SK-N-SH (cell line): ENCODE results near the gene XIRP2.

Experiments
- CHD2 ChIP-seq: fragments of 150-350 bp; IDR thresholded peaks from 2 replicates; pipeline ENCODE4 v1.6.1; 2018; ENCODE audit warnings: low read length; ENCODE audit not compliant: partially characterized antibody
- CTCF ChIP-seq: fragments of 200-600 bp; sonication (generic); IDR thresholded peaks from 2 replicates; pipeline ENCODE4 v1.6.1; 2017; ENCODE audit warnings: antibody characterized with exemption, mild to moderate bottlenecking, moderate library complexity
- EP300 ChIP-seq, 2 experiments: IDR thresholded peaks; 2 replicates each; pipeline versions ENCODE4 v1.4.0 to v1.6.1; 2012; ENCODE audit warnings: borderline replicate concordance in 1 of 2, low read depth in 1 of 2, low read length in 1 of 2
- FOXM1 ChIP-seq: IDR thresholded peaks from 2 replicates; pipeline ENCODE4 v1.4.0; 2012; ENCODE audit warnings: low read depth, mild to moderate bottlenecking
- JUND ChIP-seq: IDR thresholded peaks from 2 replicates; pipeline ENCODE4 v1.4.0; 2012
- MEF2A ChIP-seq: IDR thresholded peaks from 2 replicates; pipeline ENCODE4 v1.4.0; 2012; ENCODE audit warnings: low read depth, borderline replicate concordance
- POLR2AphosphoS5 ChIP-seq: IDR thresholded peaks from 2 replicates; pipeline ENCODE4 v1.6.1; 2012; ENCODE audit warnings: low read depth, low read length
- SMC3 ChIP-seq: IDR thresholded peaks from 2 replicates; pipeline ENCODE4 v1.6.1; 2012; ENCODE audit warnings: low read depth, low read length, improper control_type of control experiment
- TAF1 ChIP-seq: IDR thresholded peaks from 2 replicates; pipeline ENCODE4 v1.6.1; 2012; ENCODE audit warnings: low read depth, mild to moderate bottlenecking, low read length, moderate library complexity, borderline replicate concordance

DNA sequence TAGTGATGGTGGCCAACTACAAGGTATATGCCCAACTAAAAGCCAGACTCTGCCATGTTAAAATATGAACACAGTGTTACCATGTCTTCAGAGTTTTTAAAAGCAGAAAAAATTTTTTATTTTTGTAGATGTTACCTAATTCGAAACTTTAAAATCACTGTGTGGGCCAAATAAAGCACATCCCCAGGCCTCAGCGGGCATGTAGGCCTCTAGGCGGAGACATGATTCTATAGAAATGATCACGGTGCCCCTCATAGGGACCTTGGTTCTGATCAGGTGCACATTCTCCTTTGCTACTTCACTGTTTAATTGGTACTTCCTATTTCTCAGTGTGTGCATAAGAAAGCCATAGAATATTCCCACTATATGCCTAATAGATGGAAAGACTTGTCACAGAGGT, 349.2 kb downstream of the XIRP2 start:
- TF ChIP-seq CTCF = no peak
- TF ChIP-seq FOXM1 = no peak
- TF ChIP-seq JUND = no peak
- no peak for TF ChIP-seq MEF2A
- TF ChIP-seq POLR2AphosphoS5 = no peak
- no peak for TF ChIP-seq CHD2
- no peak for TF ChIP-seq SMC3
- TF ChIP-seq EP300 (IDR thresholded peaks at IDR 0.05; ENCODE audit: borderline replicate concordance in 1 of 2, low read depth in 1 of 2, low read length in 1 of 2) = no peak
- TF ChIP-seq TAF1 = no peak
